Endodermal cell (in vitro differentiated cells): ENCODE data around the gene SEMA3B. TPM values are rescaled to one million over a fixed set of nuclear protein-coding genes. Genes with fewer than 3 reads are reported as not detected.
A peak's percentile ranks its signal among the peaks of the same experiment; 100 is the strongest.

Source experiments
- DNase-seq: peaks from one replicate; pipeline ENCODE4 v3.0.0-alpha.2; 2017
- H3K27ac ChIP-seq: 2 replicates; pipeline ENCODE4 v1.5.1; 2013; ENCODE audit warnings: mild to moderate bottlenecking, low read depth, low read length, moderate library complexity
- H3K27me3 ChIP-seq: 2 replicates; pipeline ENCODE4 v1.6.1; 2013; ENCODE audit warnings: mild to moderate bottlenecking, low read length, moderate library complexity; ENCODE audit not compliant: insufficient read depth, control insufficient read depth, poor library complexity, severe bottlenecking
- H3K36me3 ChIP-seq: 2 replicates; pipeline ENCODE4 v1.7.0; 2013; ENCODE audit warnings: mild to moderate bottlenecking, low read length, moderate library complexity; ENCODE audit not compliant: control insufficient read depth, insufficient read depth
- H3K4me1 ChIP-seq: one replicate; pipeline ENCODE4 v1.7.0; 2013; ENCODE audit warnings: low read length; ENCODE audit not compliant: control insufficient read depth, insufficient read depth
- H3K4me3 ChIP-seq: 2 replicates; pipeline ENCODE4 v1.5.1; 2013; ENCODE audit warnings: mild to moderate bottlenecking, low read length, moderate library complexity
- H3K9ac ChIP-seq: 2 replicates; pipeline ENCODE4 v1.6.1; 2013; ENCODE audit warnings: mild to moderate bottlenecking, low read length, moderate library complexity; ENCODE audit not compliant: poor library complexity, severe bottlenecking; ENCODE audit errors: extremely low read depth
- H3K9me3 ChIP-seq: 2 replicates; pipeline ENCODE4 v1.6.1; 2013; ENCODE audit warnings: mild to moderate bottlenecking, low read length, moderate library complexity; ENCODE audit not compliant: control insufficient read depth
- H3K27ac Mint-ChIP-seq: 2 replicates; pipeline ENCODE4 v1.8.0; 2020; ENCODE audit warnings: mixed read lengths
- H3K27me3 Mint-ChIP-seq: 2 replicates; pipeline ENCODE4 v1.8.0; 2021; ENCODE audit warnings: mild to moderate bottlenecking, mixed read lengths; ENCODE audit not compliant: insufficient read depth
- H3K36me3 Mint-ChIP-seq: 2 replicates; pipeline ENCODE4 v1.8.0; 2020; ENCODE audit warnings: low read depth, mixed read lengths
- H3K4me1 Mint-ChIP-seq: 2 replicates; pipeline ENCODE4 v1.8.0; 2020; ENCODE audit warnings: mixed read lengths
- H3K4me3 Mint-ChIP-seq: 2 replicates; pipeline ENCODE4 v1.8.0; 2020; ENCODE audit warnings: mild to moderate bottlenecking, moderate library complexity, mixed read lengths
- H3K9me3 Mint-ChIP-seq: 2 replicates; pipeline ENCODE4 v1.8.0; 2020; ENCODE audit warnings: mild to moderate bottlenecking, mixed read lengths
- CTCF ChIP-seq: fragments of 200-600 bp; sonication (generic); conservative IDR thresholded peaks from 2 replicates; pipeline ENCODE4 v1.5.0; 2021; ENCODE audit warnings: antibody characterized with exemption, mild to moderate bottlenecking
- whole genome bisulfite sequencing, 2 experiments: methylation state at CpG; one replicate each; pipeline versions ENCODE4 v1.1.5 to v1.1.7; 2013; ENCODE audit warnings: missing lambda C conversion rate in 2 of 2, mixed read lengths in 1 of 2; ENCODE audit not compliant: insufficient coverage in 1 of 2, insufficient read length in 1 of 2; 5-methylcytosine and 5-hydroxymethylcytosine counted together
- total RNA-seq, 2 donors: library from RNA; stranded (reverse); fragmentation: NEBNext Ultra II Directional in 1 of 2; extraction: Animal tissue kit (Norgen Biotek cat#: 25700) in 1 of 2; gene quantifications; 2 replicates in 1 of 2; 3 replicates in 1 of 2; pipeline ENCODE4 v1.2.1, GENCODE V29; 2021

SEMA3B gene
- total RNA-seq, 2 donors from 2014 or later, result 6.5 to 10.3 TPM

- Mint-ChIP-seq H3K4me3 (peak overlapping the region; percentile 87), H3K27me3 (no peaks in the 10 kb centered on the region), H3K27ac (no peak overlapping the region), H3K36me3 (peaks cover 26% of the 10 kb centered on the region), H3K4me1 (peaks cover 35% of the 10 kb centered on the region), H3K9me3 (no peaks in the 10 kb centered on the region)
- Histone ChIP-seq H3K36me3 (peaks cover 52% of the 10 kb centered on the region), H3K9ac (no peak overlapping the region), H3K9me3 (no peaks in the 10 kb centered on the region), H3K4me3 (no peak overlapping the region), H3K4me1 (peaks cover 23% of the 10 kb centered on the region), H3K27me3 (no peaks in the 10 kb centered on the region), H3K27ac (no peak overlapping the region)
- 81% methylated on average over 4 of the region's 4 CpGs; no CpG with 5 or more reads in 1 of the 2 experiments for WGBS, 2 experiments
- TF ChIP-seq CTCF, result no peak
- no peak for DNase-seq
These were observed 54.2 kb downstream of the SEMA3B start for GRCh38 chr3:50323092-50323600.

GRCh38 chr3:50323614-50324199 lies 54.8 kb downstream of the SEMA3B start:
- Mint-ChIP-seq H3K4me3 (no peak overlapping the region), H3K9me3 (no peaks in the 10 kb centered on the region), H3K27me3 (no peaks in the 10 kb centered on the region), H3K36me3 (peaks cover 20% of the 10 kb centered on the region), H3K4me1 (peaks cover 34% of the 10 kb centered on the region), H3K27ac (no peak overlapping the region)
- Histone ChIP-seq H3K27ac (no peak overlapping the region), H3K9me3 (no peaks in the 10 kb centered on the region), H3K36me3 (peaks cover 47% of the 10 kb centered on the region), H3K27me3 (no peaks in the 10 kb centered on the region), H3K4me3 (no peak overlapping the region), H3K4me1 (peaks cover 27% of the 10 kb centered on the region), H3K9ac (no peak overlapping the region)
- no peak for DNase-seq
- WGBS, 2 experiments, result 85 to 89% methylated on average over 5 of the region's 5 CpGs
- TF ChIP-seq CTCF, result no peak

- H3K4me1 Mint-ChIP-seq, result peaks cover 30% of the 10 kb centered on the region
- no peaks in the 10 kb centered on the region for H3K27me3 Mint-ChIP-seq
- H3K4me3 Mint-ChIP-seq, result no peak overlapping the region
- no peaks in the 10 kb centered on the region for H3K9me3 Mint-ChIP-seq
- WGBS, 2 experiments, result 76 to 86% methylated on average over 1 to 4 of the region's 4 CpGs
- no peaks in the 10 kb centered on the region for H3K9me3 ChIP-seq
- H3K27ac Mint-ChIP-seq, result peak overlapping the region; percentile 48
- peak; percentile 98 for DNase-seq
- no peaks in the 10 kb centered on the region for H3K27me3 ChIP-seq
- peak; percentile 90 for TF ChIP-seq CTCF
- peaks cover 42% of the 10 kb centered on the region for H3K36me3 ChIP-seq
- H3K36me3 Mint-ChIP-seq, result peaks cover 13% of the 10 kb centered on the region
- H3K4me3 ChIP-seq, result no peak overlapping the region
- no peak overlapping the region for H3K27ac ChIP-seq
- H3K9ac ChIP-seq, result no peak overlapping the region
- peaks cover 26% of the 10 kb centered on the region for H3K4me1 ChIP-seq
These were observed 55.6 kb downstream of the SEMA3B start for GRCh38 chr3:50324351-50325112.
